Measurements from ENCODE around the gene SERPINB12. TPM values are rescaled to one million over a fixed set of nuclear protein-coding genes. Genes with fewer than 3 reads are reported as not detected.

Gene SERPINB12
- total RNA-seq, 4 donors from 2014 or later = 62.8 to 185 (median 112) TPM

- DNase-seq (ENCODE audit: low spot score in 2 of 2) = no peak
- no peak overlapping the region for H3K4me3 ChIP-seq (ENCODE audit: low read depth, poor library complexity, severe bottlenecking)
- intact Hi-C loops (cut with DNase I; ENCODE audit: low total_unique reads) = no loop called here
- 82% methylated on average over 9 of the region's 9 CpGs for WGBS, 2 donors
- TF ChIP-seq CTCF (IDR thresholded peaks at IDR 0.05) (no peak), POLR2A (IDR thresholded peaks at IDR 0.05) (no peak)
Measured at GRCh38 chr18:63567825-63568224, 25.7 kb downstream of the SERPINB12 start.

GRCh38 chr18:63570721-63571120, 28.6 kb downstream of the SERPINB12 start:
- WGBS, 2 donors = 27% methylated on average over 6 of the region's 6 CpGs
- no peak overlapping the region for H3K4me3 ChIP-seq (ENCODE audit: low read depth, poor library complexity, severe bottlenecking)

GRCh38 chr18:63575681-63576080, 33.5 kb downstream of the SERPINB12 start:
- no peak for TF ChIP-seq POLR2A (IDR thresholded peaks at IDR 0.05)
- TF ChIP-seq CTCF (IDR thresholded peaks at IDR 0.05) = no peak
- intact Hi-C loops (cut with DNase I; ENCODE audit: low total_unique reads) = loop anchor here (5.0 kb wide), 1 partner anchor 58 kb away; no protein-coding TSS in a partner anchor

More at GRCh38 chr18:63570721-63571120, 28.6 kb downstream of the SERPINB12 start:
- no peak for TF ChIP-seq POLR2A (IDR thresholded peaks at IDR 0.05)
- no peak for TF ChIP-seq CTCF (IDR thresholded peaks at IDR 0.05)
- no peak for DNase-seq (ENCODE audit: low spot score in 2 of 2)
- intact Hi-C loops (cut with DNase I; ENCODE audit: low total_unique reads) = no loop called here

GRCh38 chr18:63578357-63578958, 36.3 kb downstream of the SERPINB12 start:
- no peak for DNase-seq (ENCODE audit: low spot score in 2 of 2)
- 26 to 28% methylated on average over 5 of the region's 5 CpGs for WGBS, 2 donors
- intact Hi-C loops (cut with DNase I; ENCODE audit: low total_unique reads) = loop anchor here (5.0 kb wide), 1 partner anchor 61 kb away; no protein-coding TSS in a partner anchor
- TF ChIP-seq POLR2A (IDR thresholded peaks at IDR 0.05) = no peak
- peak in 1 of 3 donors; percentile 14 for TF ChIP-seq CTCF (IDR thresholded peaks at IDR 0.05)
- no peak overlapping the region for H3K4me3 ChIP-seq (ENCODE audit: low read depth, poor library complexity, severe bottlenecking)

More at GRCh38 chr18:63575681-63576080, 33.5 kb downstream of the SERPINB12 start:
- no peak for DNase-seq (ENCODE audit: low spot score in 2 of 2)
- no peak overlapping the region for H3K4me3 ChIP-seq (ENCODE audit: low read depth, poor library complexity, severe bottlenecking)

- DNase-seq (ENCODE audit: low spot score in 2 of 2) = no peak
- no peak for TF ChIP-seq CTCF (IDR thresholded peaks at IDR 0.05)
- TF ChIP-seq POLR2A (IDR thresholded peaks at IDR 0.05) = no peak
- no peak overlapping the region for H3K4me3 ChIP-seq (ENCODE audit: low read depth, poor library complexity, severe bottlenecking)
- WGBS, 2 donors = 70 to 90% methylated on average over 2 of the region's 2 CpGs
- intact Hi-C loops (cut with DNase I; ENCODE audit: low total_unique reads) = loop anchor here (5.0 kb wide), 1 partner anchor 62 kb away; no protein-coding TSS in a partner anchor
Measured at GRCh38 chr18:63579616-63580015, 37.4 kb downstream of the SERPINB12 start.

- WGBS, 2 donors = 64 to 75% methylated on average over 4 of the region's 4 CpGs
- no peak overlapping the region for H3K4me3 ChIP-seq (ENCODE audit: low read depth, poor library complexity, severe bottlenecking)
- DNase-seq (ENCODE audit: low spot score in 2 of 2) = no peak
- no peak for TF ChIP-seq CTCF (IDR thresholded peaks at IDR 0.05)
- intact Hi-C loops (cut with DNase I; ENCODE audit: low total_unique reads) = no loop called here
Measured at GRCh38 chr18:63585988-63586387, 43.8 kb downstream of the SERPINB12 start.
